T-helper 17 cell (primary cell): ENCODE data around the gene SLC5A1. TPM values are rescaled to one million over a fixed set of nuclear protein-coding genes. Genes with fewer than 3 reads are reported as not detected.
"Not testable (repeated sequence)": the region's sequence is repeated elsewhere in the genome, so short reads cannot be mapped to it uniquely, and the experiment has no call there.

Experiments
- ATAC-seq: fragments of 150-1000 bp; cut with Tn5 transposase; 2 replicates; pipeline ENCODE4 v1.10.0; 2021; ENCODE audit warnings: mild to moderate bottlenecking, moderate library complexity
- DNase-seq, 3 donors: peaks; one replicate each; pipeline versions ENCODE4 v3.0.0 to v3.0.0-alpha.2; 2020 to 2021
- H3K9me3 ChIP-seq: one replicate; pipeline ENCODE4 v1.7.0; 2013; ENCODE audit warnings: low read length, mild to moderate bottlenecking; ENCODE audit not compliant: control insufficient read depth, poor library complexity, severe bottlenecking
- H3K27ac Mint-ChIP-seq: one replicate; pipeline ENCODE4 v1.8.0; 2022; ENCODE audit warnings: mild to moderate bottlenecking, moderate library complexity, mixed read lengths
- H3K27me3 Mint-ChIP-seq: one replicate; pipeline ENCODE4 v1.8.0; 2022; ENCODE audit warnings: mixed read lengths
- H3K36me3 Mint-ChIP-seq: one replicate; pipeline ENCODE4 v1.8.0; 2022; ENCODE audit warnings: low read depth, mixed read lengths
- H3K4me1 Mint-ChIP-seq: one replicate; pipeline ENCODE4 v1.8.0; 2022; ENCODE audit warnings: mild to moderate bottlenecking, mixed read lengths
- H3K4me3 Mint-ChIP-seq: one replicate; pipeline ENCODE4 v1.8.0; 2022; ENCODE audit warnings: mild to moderate bottlenecking, moderate library complexity, mixed read lengths
- total RNA-seq, 4 donors: library from RNA in 2 of 4; stranded (reverse) in 2 of 4; gene quantifications; one replicate each; pipeline ENCODE4 v1.2.3 and lab custom pipeline; 2022 to 2026

Gene SLC5A1
- total RNA-seq, 2 donors from 2014 or later, result not detected

DNA sequence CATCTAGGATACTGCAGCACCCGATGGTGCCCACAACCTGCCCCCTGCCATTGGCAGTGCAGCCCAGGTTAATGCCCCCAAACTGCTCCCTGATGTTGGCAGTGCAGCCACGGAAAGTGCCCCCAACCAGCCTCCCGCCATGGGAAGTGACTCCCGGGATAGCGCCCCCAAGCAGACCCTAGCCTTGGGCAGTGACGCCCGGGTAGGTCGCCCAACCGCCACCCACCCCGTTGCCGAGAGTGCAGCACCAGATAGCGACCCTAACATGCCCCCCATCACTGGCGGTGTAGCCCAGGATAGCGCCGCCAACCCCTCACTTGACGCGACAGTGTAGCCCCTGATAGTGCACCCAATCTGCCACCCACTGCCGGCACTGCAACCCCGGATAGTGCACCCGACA is 77.5 kb downstream of the SLC5A1 start:
- ATAC-seq (no peak), DNase-seq (no peak)
- Mint-ChIP-seq H3K27ac (no peak overlapping the region), H3K4me1 (peaks cover 22% of the 10 kb centered on the region), H3K4me3 (no peak overlapping the region), H3K36me3 (peaks cover 11% of the 10 kb centered on the region), H3K27me3 (peaks cover 11% of the 10 kb centered on the region)
- no peaks in the 10 kb centered on the region for H3K9me3 ChIP-seq

DNA sequence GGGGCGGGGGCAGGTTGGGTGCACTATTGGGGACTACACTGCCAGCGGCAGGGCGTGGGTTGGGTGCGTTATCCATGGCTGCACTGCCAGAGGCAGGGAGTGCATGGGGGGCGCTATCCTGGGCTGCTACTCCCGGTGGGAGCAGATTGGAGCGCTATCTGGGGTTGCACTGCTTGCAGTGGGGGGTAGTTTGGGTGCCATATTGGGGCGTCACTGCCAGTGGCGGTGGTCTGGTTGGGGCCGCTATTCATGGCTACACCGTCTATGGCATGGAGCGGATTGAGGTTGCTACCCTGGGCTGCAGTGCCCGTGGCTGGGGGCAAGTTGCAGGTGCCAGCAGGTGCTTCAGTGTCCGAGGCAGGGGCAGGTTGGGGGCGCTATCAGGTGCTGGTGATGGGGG is 79.8 kb downstream of the SLC5A1 start:
- H3K27me3 Mint-ChIP-seq, result no peaks in the 10 kb centered on the region
- no peak overlapping the region for H3K27ac Mint-ChIP-seq
- peaks cover 10% of the 10 kb centered on the region for H3K36me3 Mint-ChIP-seq
- ATAC-seq, result no peak
- no peak overlapping the region for H3K4me3 Mint-ChIP-seq
- no peak for DNase-seq
- peaks cover 22% of the 10 kb centered on the region for H3K4me1 Mint-ChIP-seq
- H3K9me3 ChIP-seq, result no peaks in the 10 kb centered on the region

DNA sequence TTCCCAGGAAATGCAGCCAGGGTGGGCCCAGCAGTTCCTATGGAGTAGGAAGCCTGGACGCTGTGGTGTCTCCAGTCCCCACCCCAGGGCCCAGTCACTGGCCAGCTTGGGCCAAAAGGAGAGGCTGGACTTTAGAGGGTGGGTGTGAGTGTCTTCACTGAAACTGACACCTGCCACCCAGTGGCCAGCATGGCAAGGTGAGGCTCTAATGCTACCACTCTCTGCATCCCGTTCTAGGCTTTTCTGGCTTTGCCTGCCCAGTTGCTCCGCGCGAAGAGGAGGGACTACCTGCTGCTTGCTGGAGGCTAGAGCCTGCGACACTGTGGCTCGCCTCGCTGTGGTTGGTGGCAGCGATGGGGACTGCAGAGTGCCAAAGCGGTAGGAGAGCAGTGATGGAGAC is 80.6 kb downstream of the SLC5A1 start:
- Mint-ChIP-seq H3K4me3 (no peak overlapping the region), H3K4me1 (peaks cover 22% of the 10 kb centered on the region), H3K36me3 (peaks cover 10% of the 10 kb centered on the region), H3K27ac (no peak overlapping the region), H3K27me3 (no peaks in the 10 kb centered on the region)
- ATAC-seq, result no peak
- no peak for DNase-seq
- no peaks in the 10 kb centered on the region for H3K9me3 ChIP-seq

DNA sequence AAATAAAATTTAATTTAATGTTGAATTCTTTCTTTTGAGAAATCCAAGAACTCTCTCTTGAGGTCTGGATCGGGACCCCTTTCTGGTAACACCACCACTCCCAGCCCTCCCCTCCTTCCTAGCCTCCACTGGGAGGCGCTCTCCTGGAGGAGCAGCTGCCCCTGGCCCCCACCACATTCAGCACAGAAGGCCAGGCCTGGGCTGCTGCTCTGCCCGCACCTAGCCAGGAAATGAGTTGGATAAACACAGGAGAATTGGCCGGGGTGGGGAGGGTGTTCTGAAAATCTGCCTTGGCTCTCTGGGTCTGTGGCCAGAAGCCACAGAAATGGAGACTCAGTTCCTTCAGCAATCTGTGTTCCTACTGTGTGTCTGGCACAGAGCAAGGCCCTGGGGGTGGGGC is 84.8 kb downstream of the SLC5A1 start:
- DNase-seq (no peak), ATAC-seq (no peak)
- no peak overlapping the region for H3K27ac Mint-ChIP-seq
- no peaks in the 10 kb centered on the region for H3K9me3 ChIP-seq
- no peaks in the 10 kb centered on the region for H3K27me3 Mint-ChIP-seq
- H3K4me3 Mint-ChIP-seq, result no peak overlapping the region
- H3K4me1 Mint-ChIP-seq, result peaks cover 23% of the 10 kb centered on the region
- H3K36me3 Mint-ChIP-seq, result peaks cover 8% of the 10 kb centered on the region

DNA sequence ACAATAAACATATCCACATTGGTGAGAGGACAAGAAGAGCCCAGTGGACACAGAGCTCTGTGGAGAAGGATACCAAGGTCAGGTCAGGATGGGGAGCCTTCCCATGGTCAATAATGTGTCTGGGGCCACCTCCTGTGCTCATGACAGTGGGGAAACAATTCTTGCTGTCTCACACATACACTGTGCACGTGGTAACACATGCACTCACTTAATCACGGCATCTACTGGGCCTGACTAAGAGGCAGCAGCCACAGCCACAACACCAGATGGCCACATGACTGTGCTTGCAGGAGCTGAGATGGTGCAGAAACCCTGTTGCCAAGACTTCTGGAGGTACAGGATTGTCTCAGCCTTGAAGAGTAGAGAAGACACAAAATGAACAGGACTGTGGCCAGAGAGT is 87.4 kb downstream of the SLC5A1 start:
- Mint-ChIP-seq H3K4me3 (no peak overlapping the region), H3K4me1 (peaks cover 7% of the 10 kb centered on the region), H3K36me3 (peaks cover 2% of the 10 kb centered on the region), H3K27me3 (no peaks in the 10 kb centered on the region), H3K27ac (peak overlapping the region; percentile 41)
- DNase-seq (no peak), ATAC-seq (no peak)
- no peaks in the 10 kb centered on the region for H3K9me3 ChIP-seq

DNA sequence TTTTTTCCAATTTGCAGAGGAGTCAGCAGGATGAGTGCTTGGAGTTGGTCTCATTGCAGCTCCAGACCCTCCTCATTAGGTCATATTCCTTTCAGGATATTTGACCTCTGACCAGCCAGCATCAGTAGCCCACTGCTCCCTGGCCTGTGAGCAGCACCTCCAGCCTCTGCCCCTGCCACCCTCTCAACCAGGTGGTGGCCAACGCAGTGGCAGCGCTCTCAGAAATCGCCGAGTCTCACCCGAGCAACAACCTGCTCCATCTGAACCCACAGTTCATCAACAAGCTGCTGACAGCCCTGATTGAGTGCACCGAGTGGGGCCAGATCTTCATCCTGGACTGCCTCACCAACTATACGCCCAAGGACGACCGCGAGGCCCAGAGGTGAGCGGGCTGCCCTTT is 89.1 kb downstream of the SLC5A1 start:
- no peaks in the 10 kb centered on the region for H3K9me3 ChIP-seq
- H3K27me3 Mint-ChIP-seq, result no peaks in the 10 kb centered on the region
- DNase-seq (no peak), ATAC-seq (no peak)
- no peak overlapping the region for H3K4me3 Mint-ChIP-seq
- no peaks in the 10 kb centered on the region for H3K36me3 Mint-ChIP-seq
- H3K4me1 Mint-ChIP-seq, result peaks cover 11% of the 10 kb centered on the region
- H3K27ac Mint-ChIP-seq, result no peak overlapping the region

DNA sequence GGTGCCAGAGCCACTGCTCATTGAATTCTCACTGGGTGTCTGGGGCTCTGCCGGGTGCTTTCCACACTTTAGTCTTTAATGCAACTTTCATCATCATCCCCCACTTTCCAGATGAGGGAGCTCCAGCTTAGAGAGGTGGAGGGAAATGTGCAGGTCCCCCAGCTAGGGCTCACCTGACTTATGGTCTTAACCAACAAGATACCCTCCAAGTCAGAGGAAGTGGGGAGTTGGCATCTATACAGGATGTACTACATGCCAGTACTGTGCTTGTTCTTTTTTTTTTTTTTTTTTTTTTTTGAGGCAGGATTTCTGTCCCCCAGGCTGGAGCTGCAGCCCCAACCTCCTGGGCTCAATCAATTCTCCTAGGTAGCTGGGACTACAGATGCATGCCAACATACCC is 89.7 kb downstream of the SLC5A1 start:
- ATAC-seq (no peak), DNase-seq (no peak)
- no peaks in the 10 kb centered on the region for H3K36me3 Mint-ChIP-seq

DNA sequence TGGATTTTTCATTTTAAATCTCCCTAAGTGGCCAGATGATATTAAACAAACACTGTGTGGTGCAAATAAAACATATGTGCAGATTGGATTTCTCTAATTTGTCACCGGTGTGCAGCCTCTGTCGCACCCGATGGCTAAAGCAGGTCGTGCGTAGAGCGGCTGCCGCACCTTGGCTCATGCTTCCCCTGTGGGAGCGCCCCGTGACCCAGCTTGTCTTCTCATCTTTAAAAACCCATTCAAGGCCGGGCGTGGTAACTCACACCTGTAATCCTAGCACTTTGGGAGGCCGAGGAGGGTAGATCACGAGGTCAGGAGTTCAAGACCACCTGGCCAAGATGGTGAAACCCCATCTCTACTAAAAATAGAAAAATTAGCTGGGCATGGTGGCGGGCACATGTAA is 91.7 kb downstream of the SLC5A1 start:
- ATAC-seq, result not testable (repeated sequence)

More for the DNA sequence above, 89.7 kb downstream of the SLC5A1 start:
- H3K27me3 Mint-ChIP-seq, result no peaks in the 10 kb centered on the region
- H3K4me3 Mint-ChIP-seq, result no peak overlapping the region
- H3K27ac Mint-ChIP-seq, result no peak overlapping the region
- H3K9me3 ChIP-seq, result no peaks in the 10 kb centered on the region
- peaks cover 16% of the 10 kb centered on the region for H3K4me1 Mint-ChIP-seq

DNA sequence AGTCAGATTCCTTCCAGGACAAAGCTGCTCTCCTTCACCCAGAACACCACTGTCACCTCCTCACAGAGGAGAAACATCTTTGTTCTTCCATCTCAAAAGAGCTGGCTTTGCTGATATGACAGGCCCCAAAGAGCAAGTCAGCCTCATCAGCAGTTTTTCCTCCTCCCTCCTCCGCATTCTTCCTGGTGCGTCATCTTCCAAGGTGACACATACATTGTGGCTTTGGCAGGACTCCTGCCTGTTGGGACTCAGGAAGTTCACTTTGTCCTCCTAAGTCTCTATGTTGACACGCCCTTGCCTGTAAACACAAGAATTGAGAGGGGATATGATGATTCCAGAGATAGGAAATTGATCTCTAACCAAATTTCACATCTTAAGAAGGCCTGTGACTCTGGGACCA is 92.9 kb downstream of the SLC5A1 start:
- not testable (repeated sequence) for ATAC-seq, H3K36me3 Mint-ChIP-seq, DNase-seq, H3K4me3 Mint-ChIP-seq, H3K9me3 ChIP-seq, H3K27me3 Mint-ChIP-seq
- Mint-ChIP-seq H3K4me1 (peaks cover 21% of the 10 kb centered on the region), H3K27ac (peak overlapping the region; percentile 77)

More for the DNA sequence above, 91.7 kb downstream of the SLC5A1 start:
- Mint-ChIP-seq H3K27ac (peak overlapping the region; percentile 77), H3K4me1 (peaks cover 22% of the 10 kb centered on the region)
- not testable (repeated sequence) for H3K36me3 Mint-ChIP-seq, H3K9me3 ChIP-seq, H3K4me3 Mint-ChIP-seq, H3K27me3 Mint-ChIP-seq, DNase-seq

DNA sequence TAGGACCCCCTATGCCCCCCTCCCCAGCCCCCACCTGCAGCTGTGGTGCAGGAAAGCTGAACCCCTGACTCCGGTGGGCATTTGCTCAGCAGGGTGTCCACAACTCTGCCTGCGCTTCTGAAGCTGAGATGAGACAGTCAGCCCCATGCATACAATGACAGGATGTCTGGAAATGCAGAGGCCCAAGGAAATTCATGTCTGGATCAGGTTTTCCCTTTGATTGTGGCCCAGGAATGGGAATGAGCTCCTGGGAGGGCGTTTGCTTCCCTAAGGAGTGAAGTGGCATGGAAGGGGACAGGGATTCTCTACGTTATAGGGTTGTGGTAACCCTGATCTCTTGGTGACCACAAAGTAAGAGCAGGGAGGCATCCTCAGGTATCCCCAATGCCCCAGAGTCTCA is 93.8 kb downstream of the SLC5A1 start:
- H3K4me1 Mint-ChIP-seq, result peaks cover 24% of the 10 kb centered on the region
- not testable (repeated sequence) for H3K36me3 Mint-ChIP-seq, H3K9me3 ChIP-seq, H3K27ac Mint-ChIP-seq, ATAC-seq, DNase-seq, H3K27me3 Mint-ChIP-seq
- H3K4me3 Mint-ChIP-seq, result peak overlapping the region; percentile 12

DNA sequence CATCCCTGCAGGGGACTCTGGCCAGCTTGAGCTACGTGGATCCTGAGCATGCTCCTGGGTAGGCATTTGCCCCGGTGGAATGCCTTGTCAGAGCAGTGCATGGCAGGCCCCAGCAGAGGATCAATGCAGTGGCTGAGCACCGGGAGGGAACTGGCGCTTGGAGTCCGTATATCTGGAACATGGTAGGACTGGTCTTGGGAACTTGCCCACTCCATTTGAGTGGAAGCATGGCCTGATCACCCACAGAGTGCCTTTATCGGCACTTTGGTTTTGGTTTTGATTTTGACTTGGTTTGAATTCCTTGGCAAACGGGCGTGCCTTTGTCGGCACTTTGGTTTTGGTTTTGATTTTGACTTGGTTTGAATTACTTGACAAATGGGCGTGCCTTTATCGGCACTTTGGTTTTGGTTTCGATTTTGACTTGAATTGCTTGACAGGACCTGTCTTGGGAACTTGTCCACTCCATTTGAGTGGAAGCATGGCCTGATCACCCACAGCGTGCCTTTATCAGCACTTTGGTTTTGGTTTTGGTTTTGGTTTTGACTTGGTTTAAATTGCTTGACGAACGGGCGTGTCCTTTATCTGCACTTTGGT is 94.8 kb downstream of the SLC5A1 start:
- ATAC-seq, result peak; percentile 78
- H3K9me3 ChIP-seq, H3K36me3 Mint-ChIP-seq, H3K27me3 Mint-ChIP-seq: not testable (repeated sequence)
- peak overlapping the region; percentile 83 for H3K27ac Mint-ChIP-seq
- DNase-seq, result peak in 1 of 3 donors; percentile 25
- peaks cover 30% of the 10 kb centered on the region for H3K4me1 Mint-ChIP-seq
- peak overlapping the region; percentile 81 for H3K4me3 Mint-ChIP-seq

DNA sequence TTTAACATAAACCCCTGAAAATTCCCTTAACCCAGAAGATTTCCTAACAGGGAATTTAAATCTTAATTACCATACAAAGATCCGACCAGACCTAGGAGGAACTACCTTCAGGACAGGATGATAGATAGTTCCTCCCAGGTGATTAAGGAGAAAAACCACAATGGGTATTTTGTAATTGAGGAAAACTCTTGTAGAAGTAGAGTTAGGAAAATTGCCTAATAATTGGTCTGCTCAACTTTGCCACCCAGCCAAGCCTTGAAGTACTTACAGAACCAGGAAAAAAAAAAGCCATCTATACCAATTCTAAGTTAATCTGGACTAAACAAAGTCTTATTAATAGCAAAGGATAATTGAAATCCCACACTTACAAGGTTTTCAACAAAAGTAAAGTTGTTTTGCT is 95.5 kb downstream of the SLC5A1 start:
- ATAC-seq, H3K9me3 ChIP-seq, H3K4me3 Mint-ChIP-seq, H3K36me3 Mint-ChIP-seq, DNase-seq, H3K27me3 Mint-ChIP-seq: not testable (repeated sequence)
- H3K27ac Mint-ChIP-seq, result peak overlapping the region; percentile 83
- H3K4me1 Mint-ChIP-seq, result peaks cover 37% of the 10 kb centered on the region

DNA sequence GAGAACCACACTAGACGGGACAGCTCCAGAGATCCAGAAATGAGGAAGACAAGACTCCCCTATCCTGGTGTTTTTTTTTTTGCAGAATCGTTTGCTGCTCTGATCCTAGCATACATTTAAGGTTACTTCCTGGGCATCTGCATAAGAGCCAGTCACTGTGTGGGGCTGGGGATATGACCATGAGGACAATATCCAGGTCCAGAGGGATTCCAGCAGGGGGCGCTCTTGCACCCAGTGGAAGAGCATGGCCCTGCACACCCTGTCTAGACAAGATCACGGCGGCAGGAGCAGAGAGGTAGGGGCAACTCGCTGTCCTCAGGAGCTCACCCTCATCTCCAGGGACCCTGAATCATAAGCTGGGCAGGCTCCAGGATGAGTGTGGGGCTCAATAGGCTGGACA is 97.6 kb downstream of the SLC5A1 start:
- not testable (repeated sequence) for H3K9me3 ChIP-seq, H3K27me3 Mint-ChIP-seq, DNase-seq, H3K36me3 Mint-ChIP-seq, H3K4me3 Mint-ChIP-seq
- ATAC-seq, result peak; percentile 60
- peak overlapping the region; percentile 91 for H3K27ac Mint-ChIP-seq
- H3K4me1 Mint-ChIP-seq, result peaks cover 50% of the 10 kb centered on the region

DNA sequence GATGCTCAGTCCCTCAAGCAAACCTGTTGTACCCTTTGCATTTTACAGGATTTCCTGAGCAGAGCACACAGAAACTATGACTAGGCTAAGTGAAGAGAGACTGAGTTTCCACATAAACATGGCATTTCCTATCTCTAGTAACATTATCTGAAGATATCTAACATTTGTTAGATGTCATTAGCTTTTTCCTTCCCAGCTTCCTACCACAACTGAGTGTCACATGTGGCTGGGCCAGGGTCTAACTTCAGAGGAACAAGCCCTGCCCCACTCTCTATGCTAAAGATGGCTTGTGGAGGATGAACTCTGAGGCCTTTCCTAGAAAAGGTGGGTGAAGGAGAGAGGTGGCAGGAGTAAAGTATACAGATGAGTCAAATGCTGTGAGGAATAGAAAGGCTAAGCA is 99.5 kb downstream of the SLC5A1 start:
- Mint-ChIP-seq H3K36me3 (no peaks in the 10 kb centered on the region), H3K27me3 (no peaks in the 10 kb centered on the region), H3K4me3 (no peak overlapping the region), H3K4me1 (peaks cover 44% of the 10 kb centered on the region), H3K27ac (peak overlapping the region; percentile 91)
- no peaks in the 10 kb centered on the region for H3K9me3 ChIP-seq
- DNase-seq, result no peak
- ATAC-seq, result no peak
